HepG2 (cell line): ENCODE data around the gene EIF1AD. TPM values are rescaled to one million over a fixed set of nuclear protein-coding genes. Genes with fewer than 3 reads are reported as not detected.

Source experiments
- AFF4 ChIP-seq: sonication (generic); formaldehyde crosslinking; IDR thresholded peaks from 2 replicates; pipeline ENCODE4 v1.4.0; 2020; ENCODE audit warnings: missing genetic modification reagents
- BRD4 ChIP-seq: sonication (generic); formaldehyde crosslinking; IDR thresholded peaks from 2 replicates; pipeline ENCODE4 v1.4.0; 2020; ENCODE audit warnings: missing genetic modification reagents
- HMGXB3 ChIP-seq: sonication (generic); formaldehyde crosslinking; IDR thresholded peaks from 2 replicates; pipeline ENCODE4 v1.4.0; 2020; ENCODE audit warnings: missing genetic modification reagents, borderline replicate concordance
- KAT2B ChIP-seq: fragments of 150-350 bp; IDR thresholded peaks from 2 replicates; pipeline ENCODE4 v1.6.1; 2014; ENCODE audit warnings: low read depth, low read length, borderline replicate concordance
- KDM5A ChIP-seq: fragments of 200-600 bp; sonication (generic); IDR thresholded peaks from 2 replicates; pipeline ENCODE4 v1.7.0; 2018; ENCODE audit warnings: antibody characterized with exemption, mild to moderate bottlenecking, low read length, borderline replicate concordance
- KLF9 ChIP-seq: IDR thresholded peaks from 2 replicates; pipeline ENCODE4 v1.6.1; 2016; ENCODE audit warnings: low read depth
- MATR3 ChIP-seq: sonication (generic); formaldehyde crosslinking; IDR thresholded peaks from 2 replicates; pipeline ENCODE4 v1.4.0; 2020; ENCODE audit warnings: missing genetic modification reagents
- MAZ ChIP-seq, 2 experiments: sonication (generic) in 1 of 2; formaldehyde crosslinking in 1 of 2; IDR thresholded peaks; 2 replicates each; pipeline versions ENCODE4 v1.5.0 to v1.6.1; 2012 to 2020; ENCODE audit warnings: low read depth in 2 of 2, mild to moderate bottlenecking in 2 of 2, borderline replicate concordance in 1 of 2, improper control_type of control experiment in 1 of 2, low read length in 1 of 2, missing genetic modification reagents in 1 of 2, moderate library complexity in 1 of 2
- MEIS1 ChIP-seq: sonication (generic); formaldehyde crosslinking; IDR thresholded peaks from 2 replicates; pipeline ENCODE4 v1.9.0; 2021; ENCODE audit warnings: mild to moderate bottlenecking, missing genetic modification reagents, moderate library complexity, borderline replicate concordance
- MYC ChIP-seq: sonication (generic); formaldehyde crosslinking; IDR thresholded peaks from 2 replicates; pipeline ENCODE4 v1.9.0; 2021; ENCODE audit warnings: missing genetic modification reagents, borderline replicate concordance
- NFIC ChIP-seq: IDR thresholded peaks from 2 replicates; pipeline ENCODE4 v1.6.1; 2012; ENCODE audit warnings: mild to moderate bottlenecking, low read length, inconsistent platforms
- SNAI1 ChIP-seq: sonication (generic); formaldehyde crosslinking; IDR thresholded peaks from 2 replicates; pipeline ENCODE4 v1.5.0; 2020; ENCODE audit warnings: mild to moderate bottlenecking, missing genetic modification reagents, borderline replicate concordance
- THRA ChIP-seq: sonication (generic); formaldehyde crosslinking; IDR thresholded peaks from 2 replicates; pipeline ENCODE4 v1.4.0; 2020; ENCODE audit warnings: missing genetic modification reagents, borderline replicate concordance
- ZNF660 ChIP-seq: sonication (generic); formaldehyde crosslinking; IDR thresholded peaks from 2 replicates; pipeline ENCODE4 v1.5.1; 2020; ENCODE audit warnings: mild to moderate bottlenecking, low read depth, missing genetic modification reagents, borderline replicate concordance
- ZNF770 ChIP-seq: sonication (generic); formaldehyde crosslinking; IDR thresholded peaks from 2 replicates; pipeline ENCODE4 v1.5.0; 2020; ENCODE audit warnings: mild to moderate bottlenecking, missing genetic modification reagents
- ZNF83 ChIP-seq: sonication (generic); formaldehyde crosslinking; IDR thresholded peaks from 2 replicates; pipeline ENCODE4 v1.4.0; 2020; ENCODE audit warnings: missing genetic modification reagents, mild to moderate bottlenecking, borderline replicate concordance
- polyA plus RNA-seq, 8 experiments: library from polyadenylated mRNA; depleted of rRNA in 3 of 8; stranded (reverse) in 7 of 8; unstranded in 1 of 8; fragments of >200 nt; fragmentation: Illumina TruSeq in 4 of 8; extraction: Trizol in 4 of 8; gene quantifications; 2 replicates each; pipeline versions ENCODE4 v1.2.1 to v1.2.3, GENCODE V29; 2011 to 2016; ENCODE audit warnings: low read depth in 4 of 8, missing spikeins in 1 of 8, mixed read lengths in 1 of 8; ENCODE audit not compliant: insufficient read depth in 1 of 8
- total RNA-seq, 5 experiments: library from RNA; depleted of rRNA; stranded (reverse); fragments of >200 nt; fragmentation: Illumina TruSeq; extraction: Trizol; gene quantifications; 2 replicates each; pipeline ENCODE4 v1.2.3, GENCODE V29; 2016; ENCODE audit warnings: low read depth in 1 of 5

Gene EIF1AD
- total and polyA plus RNA-seq, 2 of the 13 experiments (the other 11 are each of a cell fraction or from before 2014, with no cell fraction given) = 18.2 to 30.8 TPM

GRCh38 chr11:65988791-65989592 lies 13.0 kb downstream of the EIF1AD start (continued):
- TF ChIP-seq BRD4 (CRISPR knock-in tag) (no peak), THRA (CRISPR knock-in tag) (peak; percentile 27; the same call in 1 of the 2 replicates), MEIS1 (CRISPR knock-in tag) (no peak), KAT2B (no peak), MYC (CRISPR knock-in tag) (no peak), ZNF83 (no peak), KLF9 (CRISPR knock-in tag) (no peak), HMGXB3 (CRISPR knock-in tag) (no peak), ZNF770 (no peak), SNAI1 (no peak), MATR3 (CRISPR knock-in tag) (no peak), NFIC (no peak), ZNF660 (CRISPR knock-in tag) (no peak), MAZ (IDR thresholded peaks at IDR 0.05; ENCODE audit: borderline replicate concordance, low read depth, low read length) (no peak), MAZ (CRISPR knock-in tag; IDR thresholded peaks at IDR 0.05; ENCODE audit: low read depth) (peak; percentile 63; the same call in 1 of the 2 replicates), AFF4 (CRISPR knock-in tag) (no peak), KDM5A (peak; percentile 39; the same call in 1 of the 2 replicates)
